ENCODE results near the gene PCDHA1. TPM values are rescaled to one million over a fixed set of nuclear protein-coding genes. Genes with fewer than 3 reads are reported as not detected.

The PCDHA1 gene
- total RNA-seq, 2 donors from 2014 or later: 0.13 TPM; not detected in 1

GRCh38 chr5:140877262-140877581, 91.3 kb downstream of the PCDHA1 start:
- intact Hi-C loops (cut with DNase I): no loop called here
- Histone ChIP-seq H3K36me3 (no peaks in the 10 kb centered on the region), H3K9me3 (no peaks in the 10 kb centered on the region), H3K27me3 (no peaks in the 10 kb centered on the region), H3K27ac (no peak overlapping the region), H3K4me3 (no peak overlapping the region), H3K9ac (ENCODE audit: low read depth in 2 of 2, low read length in 2 of 2) (no peak overlapping the region), H3K4me1 (no peaks in the 10 kb centered on the region)
- TF ChIP-seq CTCF (IDR thresholded peaks at IDR 0.05): no peak
- DNase-seq: no peak

GRCh38 chr5:140881889-140882590, 96.1 kb downstream of the PCDHA1 start, which contains the start of gene PCDHA13:
TSS of gene PCDHA13 (plus strand) at chr5:140882124. CDS start at chr5:140882269, 145 bp downstream.
- TF ChIP-seq CTCF (IDR thresholded peaks at IDR 0.05): no peak
- Histone ChIP-seq H3K9me3 (no peaks in the 10 kb centered on the region), H3K27me3 (no peaks in the 10 kb centered on the region), H3K9ac (ENCODE audit: low read depth in 2 of 2, low read length in 2 of 2) (no peak within 1 kb of the TSS), H3K4me3 (no peak within 1 kb of the TSS), H3K36me3 (no peaks in the 10 kb centered on the region), H3K27ac (no peak within 1 kb of the TSS), H3K4me1 (no peaks in the 10 kb centered on the region)
- DNase-seq: no peak
- intact Hi-C loops (cut with DNase I): no loop called here

GRCh38 chr5:140882591-140882899, 96.6 kb downstream of the PCDHA1 start:
- Histone ChIP-seq H3K9me3 (no peaks in the 10 kb centered on the region), H3K4me1 (no peaks in the 10 kb centered on the region), H3K9ac (ENCODE audit: low read depth in 2 of 2, low read length in 2 of 2) (no peak overlapping the region), H3K27ac (no peak overlapping the region), H3K36me3 (no peaks in the 10 kb centered on the region), H3K4me3 (no peak overlapping the region), H3K27me3 (no peaks in the 10 kb centered on the region)
- no peak for DNase-seq
- intact Hi-C loops (cut with DNase I): no loop called here
- no peak for TF ChIP-seq CTCF (IDR thresholded peaks at IDR 0.05)

GRCh38 chr5:140883373-140883772, 97.4 kb downstream of the PCDHA1 start:
- no peak overlapping the region for H3K9ac ChIP-seq (ENCODE audit: low read depth in 2 of 2, low read length in 2 of 2)
- no peak overlapping the region for H3K27ac ChIP-seq
- no peaks in the 10 kb centered on the region for H3K27me3 ChIP-seq
- no peaks in the 10 kb centered on the region for H3K9me3 ChIP-seq
- H3K4me1 ChIP-seq: no peaks in the 10 kb centered on the region
- TF ChIP-seq CTCF (IDR thresholded peaks at IDR 0.05): no peak
- H3K4me3 ChIP-seq: no peak overlapping the region
- H3K36me3 ChIP-seq: no peaks in the 10 kb centered on the region
- DNase-seq: no peak
- intact Hi-C loops (cut with DNase I): no loop called here

- H3K9me3 ChIP-seq: no peaks in the 10 kb centered on the region
Observed at GRCh38 chr5:140883927-140884697, 98.2 kb downstream of the PCDHA1 start.

More at GRCh38 chr5:140883927-140884697, 98.2 kb downstream of the PCDHA1 start:
- no peak overlapping the region for H3K4me3 ChIP-seq
- no peaks in the 10 kb centered on the region for H3K4me1 ChIP-seq
- TF ChIP-seq CTCF (IDR thresholded peaks at IDR 0.05): no peak
- H3K36me3 ChIP-seq: no peaks in the 10 kb centered on the region
- H3K27me3 ChIP-seq: no peaks in the 10 kb centered on the region
- DNase-seq: no peak
- intact Hi-C loops (cut with DNase I): no loop called here
- H3K27ac ChIP-seq: no peak overlapping the region
- H3K9ac ChIP-seq (ENCODE audit: low read depth in 2 of 2, low read length in 2 of 2): no peak overlapping the region

All from colonic mucosa (tissue), 4 donors.